ENCODE results near the gene BNIP3.
"Not testable (repeated sequence)": the region's sequence is repeated elsewhere in the genome, so short reads cannot be mapped to it uniquely, and the experiment has no call there.

The BNIP3 gene

DNA sequence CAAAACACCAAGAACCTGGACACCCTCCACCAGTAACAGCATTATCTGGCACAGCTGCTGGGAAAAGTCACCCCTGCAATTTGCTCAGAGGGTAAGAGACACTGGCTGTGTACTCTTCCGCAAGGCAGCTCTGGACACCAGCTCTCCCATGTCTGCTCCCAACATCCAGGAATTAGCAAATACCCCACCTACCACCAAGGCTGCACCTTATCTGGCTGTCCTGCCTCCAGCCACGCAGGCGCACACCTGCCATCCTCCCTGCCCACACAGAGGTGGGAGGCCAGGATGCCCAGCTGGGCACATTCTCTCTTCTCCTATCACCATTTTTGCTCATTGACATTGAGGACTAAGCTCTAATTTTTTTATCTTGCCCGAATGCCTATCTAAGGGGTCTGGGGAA, 20.3 kb upstream of the BNIP3 start:
- in situ Hi-C loops (cut with MboI; ENCODE audit: low sequenced_read_pairs): no loop called here

DNA sequence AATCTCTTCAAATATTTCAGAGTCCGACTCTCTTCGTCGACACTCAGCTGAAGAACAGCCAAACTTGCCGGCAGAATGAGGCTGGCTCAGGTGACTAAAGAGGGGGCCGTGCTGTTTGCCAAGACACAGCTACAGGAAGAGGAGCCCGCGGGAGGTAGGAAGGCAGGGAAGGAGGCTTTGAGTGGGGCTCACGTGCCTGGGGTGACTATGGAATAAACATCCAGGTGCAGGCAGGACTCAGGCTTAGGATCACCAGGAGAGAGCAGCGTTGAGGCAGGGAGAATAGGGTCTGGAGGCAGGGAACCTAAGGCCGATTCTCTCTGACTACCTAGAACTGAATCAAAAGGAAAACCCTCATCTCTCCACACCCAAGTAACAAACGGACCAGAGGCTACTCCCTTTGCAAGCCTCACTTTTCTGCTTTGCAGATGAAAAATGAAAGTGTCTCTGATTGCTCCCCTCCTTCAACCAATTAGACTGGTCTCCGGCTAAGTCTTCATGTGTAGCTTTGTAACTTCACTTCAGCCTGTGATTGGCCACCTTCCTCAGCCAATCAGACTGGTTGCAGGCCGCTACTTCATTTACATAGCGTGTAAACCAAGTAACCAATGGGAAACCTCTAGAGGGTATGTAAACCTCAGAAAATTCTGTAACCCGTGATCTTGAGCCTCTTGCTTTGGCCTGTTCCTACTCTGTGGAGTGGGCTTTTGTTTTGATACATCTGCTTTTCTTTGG, 19.7 kb upstream of the BNIP3 start:
- in situ Hi-C loops (cut with MboI; ENCODE audit: low sequenced_read_pairs): no loop called here

DNA sequence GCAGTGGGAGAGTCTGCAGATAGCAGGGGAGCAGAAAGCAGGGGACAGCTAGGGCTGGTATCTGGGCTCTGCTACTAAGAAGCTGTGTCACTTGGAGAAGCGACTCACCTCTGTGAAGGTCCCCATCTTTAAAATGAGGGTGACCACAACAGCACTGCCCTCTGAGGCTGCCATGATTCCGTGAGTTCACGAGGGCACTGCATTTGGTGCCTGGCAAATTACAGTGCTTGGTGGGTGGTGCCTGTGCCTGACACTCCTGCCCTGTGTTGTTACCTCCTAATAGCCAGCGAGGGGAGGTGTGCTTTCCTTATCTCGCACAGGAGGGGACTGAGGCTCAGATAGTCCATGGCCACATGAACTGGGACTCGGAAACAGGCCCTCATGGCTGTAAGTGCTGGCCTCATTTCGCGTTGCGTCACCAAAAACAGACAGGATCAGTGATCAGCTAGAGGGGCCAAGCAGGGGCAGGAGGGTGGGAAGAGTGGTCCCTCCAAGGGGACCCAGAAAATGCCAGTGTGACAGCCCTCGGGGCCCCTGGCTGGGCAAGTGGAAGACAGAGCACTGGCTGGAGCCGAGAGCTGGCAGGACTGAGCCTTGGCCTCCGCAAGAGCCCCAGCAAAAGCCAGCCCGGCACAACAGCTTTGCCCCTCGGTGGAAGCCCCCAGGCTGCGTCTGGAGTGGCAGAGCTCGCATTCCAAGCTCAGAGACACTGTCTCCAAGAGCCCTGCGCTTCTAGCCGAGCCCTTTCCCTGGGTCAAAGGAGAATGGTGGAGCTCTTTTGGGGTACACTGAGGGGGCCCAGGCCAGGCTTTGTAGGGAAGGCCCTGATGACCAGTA, 17.3 kb upstream of the BNIP3 start:
- in situ Hi-C loops (cut with MboI; ENCODE audit: low sequenced_read_pairs): no loop called here

DNA sequence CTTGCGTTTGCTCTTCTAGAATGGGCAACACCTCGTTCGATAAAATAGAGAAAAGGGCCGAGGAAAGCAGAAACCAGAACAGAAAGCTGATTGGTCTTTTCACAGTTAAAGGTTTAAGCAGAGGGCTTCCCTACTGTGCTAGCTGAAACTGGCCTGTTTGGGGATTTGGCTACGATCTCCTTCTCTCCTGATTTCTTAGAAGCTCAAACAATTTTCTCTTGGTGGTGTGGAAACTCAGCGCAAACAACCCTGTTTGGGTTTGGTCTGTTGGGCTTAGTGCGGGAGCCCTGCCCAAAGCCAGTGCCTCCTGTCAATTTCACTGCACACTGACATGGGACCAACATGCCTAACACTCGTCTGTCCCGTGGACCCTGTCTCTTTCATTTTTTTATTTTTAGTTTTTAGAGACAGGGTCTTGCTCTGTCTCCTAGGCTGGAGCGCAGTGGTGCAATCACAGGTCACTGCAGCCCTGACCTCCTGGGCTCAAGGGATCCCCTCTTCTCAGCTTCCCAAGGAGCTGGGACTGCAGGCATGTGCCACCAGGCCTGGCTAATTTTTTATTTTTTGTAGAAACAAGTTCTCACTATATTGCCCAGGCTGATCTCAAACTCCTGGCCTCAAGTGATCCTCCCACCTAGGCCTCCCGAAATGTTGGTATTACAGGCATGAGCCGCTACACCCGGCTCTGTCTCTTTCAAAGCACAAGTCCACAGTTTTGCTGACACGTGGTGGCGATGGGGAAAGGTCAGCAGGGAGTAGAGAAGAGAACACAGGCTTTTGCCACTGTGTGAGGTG, 16.5 kb upstream of the BNIP3 start:
- in situ Hi-C loops (cut with MboI; ENCODE audit: low sequenced_read_pairs): no loop called here

DNA sequence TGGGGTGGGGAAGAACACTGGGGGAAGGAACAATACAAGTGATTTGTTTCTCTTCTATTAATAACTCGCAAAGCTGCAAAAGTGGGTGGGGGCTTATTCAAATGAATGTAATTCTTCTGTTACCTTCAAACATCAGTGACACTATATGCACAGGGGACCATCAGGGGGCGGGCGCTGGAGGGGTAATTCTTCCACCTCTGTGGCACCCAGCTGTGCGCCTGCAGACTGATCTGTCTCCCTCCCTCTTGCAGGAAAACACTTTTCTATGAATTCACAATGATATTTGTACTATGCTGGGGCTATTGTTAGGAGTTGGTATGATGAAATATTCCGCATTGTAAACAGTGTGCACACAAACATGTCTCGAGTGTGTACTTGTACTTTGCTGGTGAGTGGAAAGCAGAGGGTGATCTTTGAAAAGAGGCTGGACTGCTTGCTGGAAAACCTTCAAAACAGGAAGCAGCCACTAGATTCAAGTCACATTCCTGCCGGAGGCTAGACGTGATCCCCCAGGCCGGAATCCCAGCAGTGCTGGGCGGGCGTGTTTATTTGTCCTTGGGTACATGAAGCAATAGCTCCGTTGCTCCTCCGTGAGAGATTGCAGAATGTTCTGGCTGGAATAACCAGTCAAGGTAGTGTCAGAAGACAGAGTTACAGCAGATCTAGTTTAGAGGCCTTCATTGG, 15.8 kb upstream of the BNIP3 start:
- in situ Hi-C loops (cut with MboI; ENCODE audit: low sequenced_read_pairs): no loop called here

DNA sequence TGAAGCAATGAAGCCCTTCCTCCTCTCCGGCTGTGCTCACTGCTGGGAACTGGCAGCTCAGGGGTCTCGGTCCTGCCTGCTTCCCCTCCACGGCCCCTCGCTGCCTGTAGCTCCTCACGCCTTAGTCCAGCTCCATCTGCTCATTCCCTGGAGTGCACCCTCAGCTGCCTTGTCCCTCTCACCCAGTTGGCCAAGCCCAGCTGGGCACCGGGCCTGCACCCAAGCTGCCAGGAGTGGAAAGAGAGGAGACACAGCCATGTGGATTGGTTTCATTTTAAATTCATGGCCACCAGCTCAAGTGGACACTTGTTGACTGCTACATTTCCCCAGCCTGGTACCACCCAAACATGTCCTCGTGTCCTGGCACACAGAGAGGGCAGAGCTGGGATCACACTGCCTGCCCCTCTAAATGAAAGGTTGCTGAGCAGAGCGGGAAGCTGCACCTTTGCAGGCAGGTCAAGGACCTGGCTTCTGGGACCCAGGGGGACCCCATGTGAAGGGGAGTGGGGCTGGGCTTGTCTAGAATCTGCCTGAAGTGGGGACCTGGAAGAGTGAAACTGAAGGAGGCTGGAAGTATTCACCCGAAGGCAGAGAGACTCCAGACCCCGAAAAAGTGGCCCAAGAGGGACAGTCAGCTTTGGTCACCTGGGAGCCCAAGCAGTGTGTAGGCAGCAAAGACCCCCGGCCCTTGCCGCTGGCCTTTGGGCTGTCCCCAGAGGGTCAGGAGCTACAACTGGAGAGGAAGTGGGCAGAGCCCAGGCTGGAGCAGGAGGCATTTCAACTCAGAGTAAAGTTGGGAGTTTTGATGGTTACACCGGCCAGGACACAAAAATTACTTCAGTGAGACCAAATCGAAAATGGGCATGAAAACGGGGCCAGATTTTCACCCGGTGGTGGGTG, 15.0 kb upstream of the BNIP3 start:
- in situ Hi-C loops (cut with MboI; ENCODE audit: low sequenced_read_pairs): no loop called here

DNA sequence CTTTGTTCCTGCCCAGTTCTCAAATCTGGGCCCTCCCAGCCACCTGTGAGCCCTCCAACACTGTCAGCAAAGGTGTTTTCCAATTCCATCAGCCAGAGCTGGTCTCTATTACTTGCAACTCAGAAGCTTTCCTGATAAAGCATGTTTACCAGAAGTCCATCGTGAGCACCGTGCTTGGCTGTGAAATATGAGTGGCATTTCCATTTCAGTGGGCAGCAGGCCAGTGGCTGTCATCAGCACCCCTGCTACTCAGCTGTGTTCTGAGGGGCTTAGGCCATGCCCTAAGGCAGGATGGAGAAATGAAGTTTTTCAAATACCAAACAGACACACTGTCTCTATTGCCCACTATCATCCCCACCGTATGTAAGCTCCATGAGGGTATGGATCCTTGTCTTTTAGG, 12.7 kb upstream of the BNIP3 start:
- in situ Hi-C loops (cut with MboI; ENCODE audit: low sequenced_read_pairs): no loop called here

DNA sequence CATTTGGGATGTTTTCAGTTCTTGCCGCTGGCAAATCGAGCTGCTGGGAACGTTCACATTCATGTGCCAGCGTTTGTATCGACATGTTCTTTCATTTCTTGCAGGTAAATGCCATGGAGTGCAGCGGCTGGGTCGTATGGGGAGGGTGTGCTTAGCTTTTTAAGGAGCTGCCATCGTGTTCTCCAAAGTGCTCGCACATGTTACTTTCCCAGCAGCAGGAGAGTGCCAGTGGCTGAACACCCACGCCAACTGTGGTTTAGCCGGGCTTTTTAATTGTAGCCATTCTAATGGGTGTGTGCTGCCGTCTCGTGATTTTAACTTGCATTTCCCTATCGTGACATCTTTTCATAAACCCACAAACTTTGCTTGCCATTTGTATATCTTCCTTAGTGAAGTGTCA, 11.6 kb upstream of the BNIP3 start:
- in situ Hi-C loops (cut with MboI; ENCODE audit: low sequenced_read_pairs): no loop called here

DNA sequence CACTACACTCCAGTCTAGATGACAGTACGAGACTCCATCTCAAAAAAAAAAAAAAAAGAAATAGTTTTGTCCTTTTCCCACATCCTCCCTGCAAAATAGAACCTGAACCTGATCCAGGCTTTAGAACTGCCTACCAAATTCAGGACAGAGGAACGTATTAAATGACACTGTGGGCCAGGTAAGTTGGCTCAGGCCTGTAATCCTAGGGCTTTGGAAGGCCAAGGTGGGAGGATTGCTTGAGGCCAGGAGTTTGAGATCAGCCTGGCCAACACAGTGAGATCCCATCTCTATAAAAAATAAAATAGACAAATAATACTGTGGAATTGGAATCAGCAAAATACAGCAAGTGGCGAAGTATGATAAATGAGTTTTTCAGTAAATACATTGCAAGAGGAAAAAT, 10.0 kb upstream of the BNIP3 start:
- in situ Hi-C loops (cut with MboI; ENCODE audit: low sequenced_read_pairs): no loop called here

DNA sequence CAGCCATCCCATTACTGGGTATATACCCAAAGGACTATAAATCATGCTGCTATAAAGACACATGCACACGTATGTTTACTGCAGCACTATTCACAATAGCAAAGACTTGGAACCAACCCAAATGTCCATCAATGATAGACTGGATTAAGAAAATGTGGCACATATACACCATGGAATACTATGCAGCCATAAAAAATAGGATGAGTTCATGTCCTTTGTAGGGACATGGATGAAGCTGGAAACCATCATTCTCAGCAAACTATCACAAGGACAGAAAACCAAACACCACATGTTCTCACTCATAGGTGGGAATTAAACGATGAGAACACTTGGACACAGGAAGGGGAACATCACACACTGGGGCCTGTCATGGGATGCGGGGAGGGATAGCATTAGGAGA, 6.1 kb upstream of the BNIP3 start:
- in situ Hi-C loops (cut with MboI; ENCODE audit: low sequenced_read_pairs): not testable (repeated sequence)

DNA sequence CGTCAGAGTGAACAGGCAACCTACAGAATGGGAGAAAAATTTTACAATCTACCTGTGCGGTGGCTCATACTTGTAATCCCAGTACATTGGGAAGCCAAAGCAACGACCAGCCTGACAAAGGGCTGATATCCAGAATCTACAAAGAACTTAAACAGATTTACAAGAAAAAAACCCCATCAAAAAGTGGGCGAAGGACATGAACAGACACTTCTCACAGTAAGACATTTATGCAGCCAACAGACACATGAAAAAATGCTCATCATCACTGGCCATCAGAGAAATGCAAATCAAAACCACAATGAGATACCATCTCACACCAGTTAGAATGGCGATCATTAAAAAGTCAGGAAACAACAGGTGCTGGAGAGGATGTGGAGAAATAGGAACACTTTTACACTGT, 5.6 kb upstream of the BNIP3 start:
- in situ Hi-C loops (cut with MboI; ENCODE audit: low sequenced_read_pairs): not testable (repeated sequence)

DNA sequence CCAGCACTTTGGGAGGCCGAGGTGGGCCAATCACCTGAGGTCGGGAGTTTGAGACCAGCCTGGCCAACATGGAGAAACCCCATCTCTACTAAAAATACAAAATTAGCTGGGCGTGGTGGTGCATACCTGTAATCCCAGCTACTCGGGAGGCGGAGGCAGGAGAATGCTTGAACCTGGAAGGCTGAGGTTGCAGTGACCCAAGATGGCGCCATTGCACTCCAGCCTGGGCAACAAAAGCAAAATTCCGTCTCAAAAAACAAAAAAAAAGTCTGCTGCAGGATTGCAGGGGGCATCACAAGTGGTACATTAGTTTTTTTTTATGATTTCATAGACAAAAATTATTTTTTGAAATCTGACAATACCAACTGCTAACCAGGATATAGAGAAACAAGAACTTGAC, 5.1 kb upstream of the BNIP3 start:
- in situ Hi-C loops (cut with MboI; ENCODE audit: low sequenced_read_pairs): not testable (repeated sequence)

DNA sequence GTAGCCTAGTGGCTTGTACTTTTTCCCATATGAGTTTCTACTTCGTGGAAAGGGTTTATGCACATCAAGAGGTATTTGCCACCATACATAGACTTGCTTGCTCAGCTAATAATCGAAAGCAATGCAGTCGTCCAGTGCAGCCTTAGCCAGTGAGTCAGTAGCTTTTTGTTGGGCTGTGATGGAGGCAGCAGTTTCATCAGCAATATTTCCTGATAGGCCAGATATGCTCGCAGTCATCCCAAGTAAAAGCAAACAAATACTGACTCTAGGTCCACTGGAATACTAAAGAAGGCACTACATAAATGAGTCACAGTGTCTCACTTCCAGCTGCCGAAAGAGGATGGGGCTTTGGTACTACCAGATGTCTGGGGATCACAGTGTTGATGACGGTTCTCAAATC, 2.1 kb upstream of the BNIP3 start:
- in situ Hi-C loops (cut with MboI; ENCODE audit: low sequenced_read_pairs): no loop called here

DNA sequence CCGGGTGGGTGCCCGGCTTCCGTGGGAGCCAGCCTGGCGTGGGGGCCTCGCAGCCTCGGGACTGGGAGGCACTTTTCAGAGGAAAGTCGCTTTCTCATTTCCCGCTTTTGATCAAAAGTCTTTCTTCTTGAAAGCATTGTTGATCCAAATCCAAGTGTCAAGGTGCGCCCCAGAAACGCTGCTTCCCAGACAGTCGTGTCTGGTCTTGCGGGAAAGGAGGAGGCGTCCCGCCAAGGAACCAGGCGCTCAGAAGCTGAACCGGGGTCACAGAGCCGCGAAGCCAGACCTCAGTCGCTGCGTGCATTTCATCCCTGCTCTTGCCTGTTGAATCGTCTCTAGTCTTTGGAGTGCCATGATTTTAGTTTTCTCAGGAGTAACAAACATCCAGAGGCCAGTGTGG, 1.1 kb upstream of the BNIP3 start:
- in situ Hi-C loops (cut with MboI; ENCODE audit: low sequenced_read_pairs): no loop called here

DNA sequence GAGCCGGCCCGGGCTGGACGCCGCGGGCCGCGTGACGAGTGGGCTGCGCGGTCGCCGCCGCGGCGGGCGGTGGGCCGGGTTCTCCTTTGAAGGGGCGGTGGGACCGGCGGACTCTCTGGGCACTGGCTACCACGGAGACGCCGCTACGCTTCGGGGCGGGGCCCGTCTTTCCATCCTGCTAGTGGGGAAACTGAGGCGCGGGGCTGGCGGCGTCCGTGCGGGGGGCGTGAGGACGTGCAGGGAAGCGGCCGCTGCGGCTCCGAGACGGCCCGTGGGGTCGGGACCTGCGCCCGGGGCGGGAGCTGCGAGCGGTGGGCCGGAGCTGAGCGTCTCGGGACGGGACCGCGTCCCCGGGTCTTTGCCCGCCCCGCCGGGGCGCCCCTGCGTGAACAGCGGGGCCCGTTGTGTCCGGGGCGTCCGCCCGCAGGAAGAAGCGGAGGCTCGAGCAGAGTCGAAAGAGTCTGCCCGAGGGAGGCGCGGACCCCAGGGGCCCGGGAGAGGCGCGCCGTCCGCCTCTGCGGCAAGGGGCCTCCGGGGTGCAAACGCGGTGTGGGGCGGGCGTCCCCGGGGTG, 548 bp upstream of the BNIP3 start:
- in situ Hi-C loops (cut with MboI; ENCODE audit: low sequenced_read_pairs): no loop called here

DNA sequence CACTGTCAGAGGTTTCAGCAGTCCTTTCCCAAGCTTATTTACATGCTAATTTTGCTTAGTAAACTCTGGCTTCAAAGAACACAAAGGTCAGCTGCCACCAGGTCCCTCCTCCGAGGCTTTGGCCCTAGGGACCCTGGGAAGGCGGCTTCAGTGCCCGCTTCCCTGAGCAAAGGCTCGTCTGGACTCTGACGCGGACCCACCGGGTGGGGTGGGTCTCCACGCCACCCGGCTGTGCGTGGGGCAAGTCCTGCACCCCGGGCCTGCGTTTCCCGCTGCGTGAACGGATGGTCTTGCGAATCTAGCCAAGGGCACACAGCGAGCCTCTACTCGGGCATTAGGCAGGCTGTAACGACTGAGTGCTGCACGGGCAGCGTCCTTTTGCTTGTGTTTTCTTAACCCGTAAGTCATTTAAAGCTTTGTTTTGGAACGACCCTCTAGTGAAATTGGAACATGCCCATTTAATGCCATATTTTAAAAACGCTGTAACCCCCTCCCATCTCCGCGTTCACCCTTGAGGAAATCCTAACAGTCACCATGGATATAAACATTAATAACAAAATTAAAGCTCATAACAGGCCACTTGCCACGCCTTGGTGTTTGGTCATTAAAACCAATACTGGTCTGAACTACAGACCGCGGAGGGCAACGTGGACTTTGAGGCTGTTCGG, 828 bp downstream of the BNIP3 start:
- in situ Hi-C loops (cut with MboI; ENCODE audit: low sequenced_read_pairs): no loop called here

DNA sequence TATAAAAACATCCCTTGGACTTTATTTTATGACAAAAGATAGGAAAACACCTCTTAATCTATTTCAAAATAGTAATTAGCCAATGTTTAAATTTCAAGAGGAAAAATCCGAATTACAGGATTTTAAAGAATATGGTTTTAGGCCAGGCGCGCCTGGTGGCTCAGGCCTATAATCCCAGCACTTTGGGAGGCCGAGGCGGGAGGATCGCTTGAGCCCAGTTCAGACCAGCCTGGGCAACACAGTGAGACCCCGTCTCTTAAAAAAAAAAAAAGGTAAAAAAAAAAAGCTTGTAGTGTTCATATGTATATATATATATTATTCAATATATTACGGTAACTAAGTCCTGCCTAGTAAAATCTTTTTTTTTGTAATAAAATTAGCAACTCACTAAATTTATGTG, 1.4 kb downstream of the BNIP3 start:
- in situ Hi-C loops (cut with MboI; ENCODE audit: low sequenced_read_pairs): no loop called here

DNA sequence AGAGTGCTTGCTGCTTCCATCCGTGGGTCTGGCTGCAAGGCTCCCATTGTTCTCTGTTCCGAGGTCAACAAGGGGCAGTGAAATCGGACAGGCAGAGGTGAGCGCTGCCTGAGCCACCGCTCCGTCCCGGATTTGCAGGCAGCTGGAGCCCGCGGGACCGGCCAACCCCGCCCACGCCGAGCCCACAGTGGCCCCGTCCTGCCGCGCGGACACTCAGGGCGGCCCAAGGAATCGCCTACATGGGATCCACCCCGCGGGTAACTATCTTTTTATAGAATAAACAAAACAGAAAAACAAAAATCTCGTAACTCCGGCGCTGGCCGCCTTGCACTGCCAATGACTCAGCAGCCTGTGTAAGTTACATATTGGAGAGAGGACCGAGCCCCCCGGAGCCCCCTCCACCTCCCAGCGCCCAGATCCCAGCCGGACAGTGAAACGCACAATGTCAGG, 1.9 kb downstream of the BNIP3 start:
- in situ Hi-C loops (cut with MboI; ENCODE audit: low sequenced_read_pairs): no loop called here

DNA sequence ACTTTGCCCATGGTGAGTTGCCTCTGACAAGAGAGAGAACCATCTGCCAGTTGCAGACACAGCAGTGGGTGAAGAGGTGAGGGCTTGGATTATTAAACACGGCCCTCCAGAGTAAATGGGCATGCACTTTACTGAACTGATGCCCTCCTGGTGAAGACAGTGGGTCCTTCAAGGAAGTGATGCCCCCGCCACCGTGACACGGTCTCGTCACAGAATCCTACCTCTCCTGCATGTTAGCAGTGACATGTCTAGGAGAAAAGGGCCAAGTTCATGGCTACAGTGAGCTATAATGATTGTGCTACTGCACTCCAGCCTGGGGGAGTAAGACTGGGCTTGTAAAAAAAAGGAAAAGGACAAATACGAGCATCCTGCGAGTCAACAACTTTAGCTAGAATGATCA, 2.4 kb downstream of the BNIP3 start:
- in situ Hi-C loops (cut with MboI; ENCODE audit: low sequenced_read_pairs): no loop called here
